Medulla oblongata (tissue), 1 donor: ENCODE results near the gene NUP214.

Experiments
- DNase-seq: peaks from one replicate; pipeline ENCODE4 v3.0.0-alpha.2; 2015; ENCODE audit errors: extremely low spot score

The NUP214 gene

DNA sequence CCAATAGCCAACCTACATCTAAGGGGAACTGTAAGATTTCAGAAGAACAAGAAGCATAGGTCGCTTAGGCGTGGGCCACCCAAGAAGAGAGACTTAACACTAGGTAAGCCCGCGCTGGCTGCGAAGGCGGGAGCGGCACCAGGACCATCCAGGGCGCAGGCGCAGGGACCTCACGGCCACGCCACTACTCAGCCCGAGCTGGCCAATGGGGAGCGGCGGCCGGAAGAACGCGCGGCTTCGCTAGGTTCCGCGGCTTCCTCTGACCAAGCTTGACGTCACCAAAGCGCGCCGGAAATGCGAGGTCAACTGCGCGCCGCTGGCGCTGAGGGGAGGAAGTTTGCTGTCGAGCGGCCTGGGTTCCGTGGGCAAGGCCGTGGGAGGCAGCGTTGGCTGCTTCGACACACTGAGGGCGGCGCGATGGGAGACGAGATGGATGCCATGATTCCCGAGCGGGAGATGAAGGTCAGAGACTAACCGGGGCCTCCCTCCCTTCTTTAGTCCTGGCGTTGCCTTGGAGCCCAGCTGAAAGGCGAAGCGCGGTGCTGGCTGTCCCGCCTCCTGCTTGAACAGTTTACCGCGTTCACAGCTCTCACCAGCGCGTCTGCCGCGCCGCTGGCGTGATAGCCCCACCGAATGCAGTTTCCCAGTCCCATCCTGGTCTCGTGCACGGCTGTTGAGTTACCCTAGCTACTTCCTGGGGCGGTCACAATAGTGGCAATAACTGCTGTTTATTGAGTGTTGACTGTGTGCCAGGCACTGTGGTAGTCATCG lies at the start of gene NUP214:
TSS of gene NUP214 (plus strand) at position 299 of the 771 bp plus-strand sequence. CDS start at position 418, 119 bp downstream.
- DNase-seq, result peak; percentile 99

DNA sequence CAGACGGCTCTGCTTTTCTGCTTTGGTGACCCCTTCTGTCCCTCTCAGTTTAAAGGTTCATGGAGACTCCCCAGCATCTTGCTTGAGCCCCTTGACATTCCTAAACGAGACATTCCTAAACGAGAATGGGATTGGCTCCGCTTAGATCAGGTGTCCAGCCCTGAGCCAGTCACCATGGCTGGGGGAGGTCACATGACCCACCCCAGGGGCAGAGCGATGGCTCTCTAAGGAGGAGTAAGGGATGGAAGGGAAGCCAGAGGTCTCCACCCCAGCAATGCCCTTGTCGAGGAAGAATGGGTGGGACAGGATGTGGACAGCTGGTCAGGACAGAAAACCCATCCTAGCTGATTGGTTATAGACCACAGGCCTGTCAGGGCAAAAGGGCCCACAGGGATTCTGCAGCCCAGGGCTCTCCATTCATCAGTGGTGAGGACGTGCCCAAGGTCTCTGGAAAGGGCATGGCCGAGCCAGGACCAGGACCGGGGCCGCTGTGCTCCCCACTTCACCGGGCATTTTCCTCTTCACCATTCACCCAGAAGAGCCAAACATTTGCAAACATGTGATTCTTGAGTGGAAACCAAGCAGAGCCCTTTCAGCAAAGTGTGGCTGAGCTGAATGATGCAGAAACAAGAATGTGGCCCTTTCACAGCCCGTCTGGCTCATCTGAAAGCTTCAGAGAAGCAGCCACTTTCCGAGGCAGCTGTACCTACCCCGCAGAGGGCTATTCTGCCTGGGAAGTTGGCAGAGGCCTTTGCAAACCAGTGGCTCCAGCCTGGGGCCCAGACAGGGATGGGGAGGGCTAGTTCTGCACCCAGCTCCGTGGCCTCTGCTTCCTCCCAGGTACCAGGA lies 48.8 kb upstream of the NUP214 start:
- peak; percentile 63 for DNase-seq

DNA sequence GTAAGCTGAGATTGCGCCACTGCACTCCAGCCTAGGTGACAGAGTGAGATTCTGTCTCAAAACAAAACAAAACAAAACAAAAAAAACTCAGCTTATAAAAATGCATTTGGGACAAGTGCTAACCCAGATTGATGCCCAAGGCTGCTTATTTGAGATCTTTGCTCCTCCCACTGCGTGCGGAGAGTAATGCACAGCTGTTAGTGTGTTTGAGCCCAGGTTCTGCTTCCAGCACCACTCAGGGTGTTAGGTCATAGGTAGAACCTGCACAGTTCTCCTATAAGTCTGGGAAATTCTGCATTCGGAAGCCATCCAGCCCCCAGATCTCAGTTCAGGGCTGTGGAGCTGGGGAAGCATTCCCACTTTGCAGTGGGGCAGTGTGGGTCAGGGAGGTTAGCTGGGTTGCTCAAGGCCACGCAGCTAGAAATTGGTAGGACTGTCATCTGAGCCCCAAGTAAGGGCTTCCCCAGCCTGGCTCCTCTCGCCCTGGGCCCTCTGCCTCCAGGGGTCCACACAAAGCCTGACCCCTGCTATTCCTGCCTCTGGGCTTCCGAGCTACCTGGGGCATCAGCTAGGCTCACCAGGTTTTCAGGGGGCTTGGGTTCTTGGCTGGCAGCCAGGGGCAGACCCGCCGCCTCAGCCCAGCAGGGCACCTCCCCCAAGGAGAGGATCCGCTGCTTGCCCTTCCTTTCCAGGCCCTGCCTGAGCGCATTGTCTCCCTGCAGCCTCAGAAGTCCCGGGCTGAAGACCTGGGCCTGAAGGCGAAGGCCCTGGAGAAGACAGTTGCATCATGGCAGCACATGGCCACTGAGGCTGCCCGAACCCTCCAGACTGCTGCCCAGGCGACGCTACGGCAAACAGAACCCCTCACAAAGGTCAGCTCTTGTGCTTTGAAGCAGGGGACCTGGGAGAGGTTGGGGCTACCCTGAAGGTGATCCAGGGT lies 46.7 kb upstream of the NUP214 start:
- no peak for DNase-seq

DNA sequence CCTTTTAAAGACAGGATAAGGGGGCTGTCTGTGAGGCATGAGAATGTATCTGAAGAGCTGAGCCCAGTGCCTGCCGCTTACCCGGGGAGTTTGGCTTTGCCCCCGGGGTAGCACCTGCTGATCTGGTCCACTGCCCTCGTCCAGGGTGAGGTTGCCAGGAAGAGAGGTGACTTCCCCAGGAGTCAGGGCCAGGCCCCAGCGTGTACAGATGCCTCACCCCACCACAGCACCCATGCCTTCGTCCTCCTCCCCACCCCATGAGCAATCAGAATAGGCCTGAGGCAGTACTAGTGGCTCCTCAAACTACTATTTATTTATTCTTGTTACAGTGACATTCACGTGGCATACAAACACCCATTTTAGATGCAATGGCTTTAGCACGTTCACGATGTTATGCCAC lies 44.8 kb upstream of the NUP214 start:
- DNase-seq, result no peak

DNA sequence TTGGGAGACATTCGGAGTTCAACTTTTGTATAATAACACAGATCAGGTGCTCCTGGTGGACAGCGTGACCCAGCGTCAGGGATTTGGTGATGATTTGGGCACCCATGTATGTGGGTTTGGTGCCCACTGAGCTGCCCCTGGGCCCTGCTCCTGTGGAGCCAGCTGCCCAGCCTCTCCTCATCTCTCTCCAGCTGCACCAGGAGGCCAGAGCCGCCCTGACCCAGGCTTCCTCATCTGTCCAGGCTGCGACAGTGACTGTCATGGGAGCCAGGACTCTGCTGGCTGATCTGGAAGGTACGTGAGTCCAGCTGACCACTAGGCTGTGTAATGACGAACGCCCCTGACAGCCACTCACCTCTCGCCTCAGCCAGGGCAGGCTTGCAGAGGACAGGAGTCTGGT lies 43.5 kb upstream of the NUP214 start:
- DNase-seq, result no peak

DNA sequence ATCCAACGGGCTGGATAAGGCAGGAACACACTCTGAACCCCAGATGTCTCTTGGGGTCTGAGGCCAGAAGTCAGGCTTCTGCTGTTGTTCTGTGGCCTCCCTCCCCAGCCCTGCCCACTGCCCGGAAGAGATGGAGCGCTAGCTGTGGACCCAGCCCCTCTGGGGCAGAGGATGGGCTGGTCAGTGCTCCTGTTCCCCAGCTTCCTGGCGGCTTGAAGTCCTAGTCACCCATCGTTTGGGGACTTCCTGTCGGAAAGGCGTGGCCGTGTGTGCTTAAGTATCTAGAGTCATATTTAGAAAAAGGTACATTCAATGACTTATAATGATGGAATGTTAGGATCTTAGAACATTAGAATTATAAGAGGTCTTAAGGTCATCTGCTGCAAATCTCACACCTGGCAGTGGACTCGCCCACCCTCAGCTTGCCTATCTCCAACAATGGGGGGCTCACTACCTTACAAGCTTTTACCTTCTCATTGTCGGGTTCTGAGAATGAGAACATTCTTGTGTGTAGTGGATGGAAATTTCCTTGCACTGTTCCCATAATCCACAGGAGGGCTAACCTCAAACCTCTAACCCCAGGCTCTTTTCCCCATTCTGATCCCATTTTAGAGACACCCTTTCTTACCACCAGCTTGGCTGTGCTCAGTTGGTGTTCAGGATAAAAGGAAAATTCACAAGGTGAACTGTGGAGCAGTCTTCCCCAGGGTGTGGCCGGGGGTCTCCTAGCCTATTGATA lies 42.4 kb upstream of the NUP214 start:
- no peak for DNase-seq

DNA sequence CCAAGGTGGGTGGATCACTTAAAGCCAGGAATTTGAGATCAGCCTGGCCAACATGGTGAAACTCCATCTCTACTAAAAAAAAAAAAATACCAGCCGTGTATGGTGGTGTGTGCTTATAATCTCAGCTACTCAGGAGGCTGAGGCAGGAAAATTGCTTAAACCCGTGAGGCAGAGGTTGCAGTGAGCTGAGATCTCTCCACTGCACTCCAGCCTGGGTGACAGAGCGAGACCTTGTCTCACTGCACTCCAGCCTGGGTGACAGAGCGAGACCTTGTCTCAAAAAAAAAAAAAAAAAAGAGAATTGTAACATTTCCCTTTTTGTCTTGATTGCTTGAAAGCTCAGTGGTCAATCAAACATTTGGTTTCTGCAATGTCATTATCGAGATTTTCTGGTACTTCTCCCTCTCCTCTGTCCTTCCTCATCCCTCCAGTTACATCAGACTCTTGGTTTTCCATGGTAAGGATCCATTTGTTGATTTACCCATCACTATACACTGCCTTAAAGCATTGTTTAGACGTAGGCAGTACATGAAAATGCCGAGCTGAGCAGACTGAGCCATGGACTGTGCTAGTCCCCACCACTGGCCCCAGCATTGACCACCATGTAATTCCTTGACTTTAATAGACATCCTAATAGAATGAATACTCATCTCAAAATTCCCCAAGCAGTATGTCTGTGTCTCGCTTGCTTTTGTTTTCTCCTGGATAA lies 40.6 kb upstream of the NUP214 start:
- DNase-seq, result no peak

DNA sequence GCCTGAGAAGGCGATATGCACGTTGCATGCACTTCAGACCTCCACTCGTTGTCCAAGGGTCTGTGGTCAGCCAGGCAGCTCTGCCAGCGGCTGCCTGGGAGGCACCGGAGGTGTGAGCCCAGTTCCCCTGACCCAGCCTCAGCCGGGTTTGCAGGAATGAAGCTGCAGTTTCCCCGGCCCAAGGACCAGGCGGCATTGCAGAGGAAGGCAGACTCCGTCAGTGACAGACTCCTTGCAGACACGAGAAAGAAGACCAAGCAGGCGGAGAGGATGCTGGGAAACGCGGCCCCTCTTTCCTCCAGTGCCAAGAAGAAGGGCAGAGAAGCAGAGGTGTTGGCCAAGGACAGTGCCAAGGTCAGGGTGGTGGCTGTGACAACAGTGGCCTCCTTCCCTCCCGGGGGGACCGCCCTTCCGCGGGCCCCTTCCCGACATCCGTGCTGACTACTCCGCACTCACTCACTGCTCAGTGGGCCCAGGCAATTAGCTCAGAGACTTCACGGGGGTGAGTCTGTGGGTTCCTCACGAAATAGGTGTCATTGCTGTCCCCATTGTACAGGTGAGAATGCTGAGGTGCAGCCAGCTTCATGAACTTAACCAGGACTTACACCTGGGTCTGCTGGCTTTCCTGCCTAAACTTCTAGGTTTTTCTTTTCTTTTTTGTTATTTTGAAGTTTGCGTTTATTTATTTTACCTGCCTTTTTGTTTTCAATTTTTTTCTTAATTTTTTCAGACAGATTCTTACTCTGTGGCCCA lies 39.8 kb upstream of the NUP214 start:
- no peak for DNase-seq

DNA sequence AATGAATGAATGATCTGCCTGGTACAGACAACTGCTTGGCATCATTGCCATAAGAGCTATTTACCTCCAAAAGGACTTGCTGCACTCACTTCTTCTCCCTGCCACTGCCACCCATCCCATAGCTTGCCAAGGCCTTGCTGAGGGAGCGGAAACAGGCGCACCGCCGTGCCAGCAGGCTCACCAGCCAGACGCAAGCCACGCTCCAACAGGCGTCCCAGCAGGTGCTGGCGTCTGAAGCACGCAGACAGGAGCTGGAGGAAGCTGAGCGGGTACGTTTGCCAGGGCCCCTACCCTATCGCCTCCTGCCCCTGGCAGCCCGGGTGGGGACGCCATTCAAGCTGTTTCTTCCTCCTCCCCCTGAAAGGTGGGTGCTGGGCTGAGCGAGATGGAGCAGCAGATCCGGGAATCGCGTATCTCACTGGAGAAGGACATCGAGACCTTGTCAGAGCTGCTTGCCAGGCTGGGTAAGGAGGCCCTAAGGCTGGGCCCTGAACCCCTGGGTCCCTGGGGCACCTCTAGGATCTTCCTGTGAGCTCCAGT lies 38.0 kb upstream of the NUP214 start:
- DNase-seq, result no peak

DNA sequence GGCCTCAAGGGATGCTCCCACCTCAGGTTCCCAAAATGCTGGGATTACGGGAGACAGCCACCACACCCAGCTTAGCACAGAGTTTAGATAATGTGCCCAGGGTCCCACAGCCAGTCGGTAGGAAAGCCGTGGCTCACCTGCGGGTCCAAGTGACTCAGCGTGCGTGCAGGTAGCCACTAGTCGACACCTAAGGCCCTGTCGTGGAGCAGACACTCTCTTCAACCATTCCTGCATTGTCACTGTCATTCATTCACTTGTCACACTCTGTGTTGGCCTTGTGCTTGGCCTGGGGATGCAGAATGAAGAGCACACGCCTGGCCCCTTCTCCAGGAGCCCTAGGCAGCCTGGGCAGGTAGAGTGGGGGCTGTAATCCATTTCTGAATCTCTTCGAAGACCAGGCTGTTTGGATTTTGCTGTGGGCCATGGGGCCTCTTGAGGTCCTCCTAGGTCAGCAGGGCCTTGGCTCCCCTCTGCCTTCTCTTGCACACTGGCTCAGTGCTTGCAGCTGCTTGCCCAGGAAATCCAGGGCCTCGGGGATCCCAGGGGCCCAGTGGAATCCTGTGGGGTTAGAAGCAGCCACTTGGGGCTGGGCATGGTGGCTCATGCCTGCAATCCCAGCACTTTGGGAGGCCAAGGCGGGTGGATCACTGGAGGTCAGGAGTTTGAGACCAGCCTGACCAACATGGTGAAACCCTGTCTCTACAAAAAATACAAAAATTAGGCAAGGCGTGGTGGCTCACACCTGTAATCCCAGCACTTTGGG lies 35.2 kb upstream of the NUP214 start:
- DNase-seq, result no peak

DNA sequence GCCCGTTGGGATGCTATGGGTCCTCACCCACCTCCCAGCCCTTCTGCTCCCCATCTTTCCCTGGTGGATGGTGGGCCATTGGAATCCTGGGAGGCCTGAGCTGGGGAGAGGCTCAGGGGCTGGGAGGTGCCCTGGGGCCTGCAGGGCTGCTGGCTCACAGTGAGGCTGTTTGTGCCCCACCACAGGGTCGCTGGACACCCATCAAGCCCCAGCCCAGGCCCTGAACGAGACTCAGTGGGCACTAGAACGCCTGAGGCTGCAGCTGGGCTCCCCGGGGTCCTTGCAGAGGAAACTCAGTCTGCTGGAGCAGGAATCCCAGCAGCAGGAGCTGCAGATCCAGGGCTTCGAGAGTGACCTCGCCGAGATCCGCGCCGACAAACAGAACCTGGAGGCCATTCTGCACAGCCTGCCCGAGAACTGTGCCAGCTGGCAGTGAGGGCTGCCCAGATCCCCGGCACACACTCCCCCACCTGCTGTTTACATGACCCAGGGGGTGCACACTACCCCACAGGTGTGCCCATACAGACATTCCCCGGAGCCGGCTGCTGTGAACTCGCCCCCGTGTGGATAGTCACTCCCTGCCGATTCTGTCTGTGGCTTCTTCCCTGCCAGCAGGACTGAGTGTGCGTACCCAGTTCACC lies 33.9 kb upstream of the NUP214 start:
- no peak for DNase-seq

DNA sequence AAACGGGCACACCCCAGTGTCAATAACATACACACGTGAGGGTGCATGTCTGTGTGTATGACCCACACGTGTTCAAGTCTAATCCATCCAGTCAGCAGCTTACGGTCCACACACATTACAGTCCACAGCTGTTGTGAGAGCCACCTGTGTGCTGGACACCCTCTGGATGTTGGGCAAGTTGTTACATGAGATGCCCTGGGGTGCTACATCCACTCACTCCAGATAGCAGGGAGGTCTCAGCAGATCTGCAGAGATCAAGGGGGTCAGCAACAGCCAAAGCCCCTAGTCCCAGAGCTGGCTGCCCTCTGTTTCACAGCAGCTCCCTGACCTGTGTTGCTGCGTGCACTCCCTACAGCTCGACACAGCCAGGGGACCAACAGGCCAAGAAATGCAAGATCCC lies 33.4 kb upstream of the NUP214 start:
- DNase-seq, result no peak

DNA sequence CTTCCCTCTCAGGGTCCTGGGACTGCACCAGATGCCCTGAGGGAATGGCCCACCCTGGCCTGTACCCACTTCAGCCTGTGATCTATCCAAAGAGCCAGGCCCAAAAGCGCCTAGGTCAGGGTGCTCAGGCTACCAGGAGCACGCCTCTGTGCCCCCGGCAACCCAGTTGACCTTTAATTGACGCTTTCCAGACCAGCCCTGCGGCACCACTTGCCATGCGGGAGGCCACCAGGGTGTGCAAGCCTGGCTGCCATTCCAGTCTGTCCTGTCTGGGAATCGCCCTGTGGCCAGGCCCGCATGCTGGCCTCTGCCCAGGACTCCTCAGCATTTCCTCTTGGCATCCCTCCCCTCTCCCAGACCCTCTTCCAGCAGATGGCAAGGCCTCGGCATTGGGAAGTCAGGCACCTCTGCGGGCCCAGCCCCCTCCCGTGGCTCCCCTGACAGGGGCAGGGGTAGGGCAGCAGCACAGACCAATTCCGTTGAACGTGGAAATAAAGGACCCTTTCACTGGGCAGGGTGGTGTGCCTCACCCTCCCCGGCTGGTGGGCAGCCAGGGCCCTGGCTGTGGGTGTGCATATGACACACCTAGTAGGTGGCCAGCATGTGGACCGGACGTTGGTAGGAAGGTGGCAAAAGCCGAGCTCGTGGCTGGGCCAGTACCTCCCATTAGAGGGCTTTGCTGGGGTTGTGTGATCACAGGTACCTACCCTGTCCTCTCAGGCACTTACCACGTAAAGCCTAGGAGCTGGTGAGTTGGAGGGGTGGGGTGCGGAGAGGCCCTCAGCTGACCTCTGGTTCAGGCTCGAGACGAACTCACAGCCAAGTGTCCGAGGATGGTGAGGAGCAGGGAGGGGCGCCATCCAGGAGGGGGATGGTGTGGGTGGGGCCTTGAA lies 32.6 kb upstream of the NUP214 start:
- no peak for DNase-seq

DNA sequence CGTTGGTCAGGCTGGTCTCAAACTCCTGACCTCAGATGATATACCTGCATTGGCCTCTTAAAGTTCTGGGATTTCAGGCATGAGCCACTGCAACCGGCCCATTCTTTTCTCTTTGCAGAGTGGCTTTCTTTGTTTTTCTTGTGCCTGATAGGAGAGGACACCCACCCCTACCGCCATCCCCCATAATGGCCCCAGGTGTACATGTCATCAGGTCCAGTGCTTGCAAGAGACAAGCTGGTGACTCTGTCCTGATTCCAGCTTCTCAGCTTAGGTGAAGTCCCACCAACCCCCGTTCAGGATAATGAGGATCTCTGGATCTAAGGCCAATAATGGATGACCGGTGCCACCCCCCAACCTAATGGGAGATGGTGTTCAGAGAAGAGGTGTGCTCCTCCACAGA lies 31.4 kb upstream of the NUP214 start:
- DNase-seq, result no peak

DNA sequence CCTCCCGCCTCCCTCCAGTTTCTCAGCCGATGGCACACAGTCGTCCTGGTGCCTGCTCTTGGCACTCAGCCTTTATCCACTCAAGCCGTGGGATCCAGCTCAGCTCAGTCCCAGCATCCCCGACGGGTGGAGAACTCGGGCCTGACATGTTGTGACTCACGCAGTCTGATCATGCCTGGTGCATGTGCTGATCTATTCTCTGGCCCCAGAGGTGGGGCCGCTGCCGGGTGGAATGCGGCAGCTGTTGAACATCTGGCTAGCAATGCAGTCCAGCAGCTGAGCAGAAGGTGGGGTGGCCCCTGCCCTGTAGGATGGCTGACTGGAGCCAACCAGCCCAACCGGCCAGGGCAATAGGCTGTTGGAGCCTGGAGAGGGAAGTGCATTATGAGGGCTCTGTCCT lies 30.8 kb upstream of the NUP214 start:
- DNase-seq, result no peak

DNA sequence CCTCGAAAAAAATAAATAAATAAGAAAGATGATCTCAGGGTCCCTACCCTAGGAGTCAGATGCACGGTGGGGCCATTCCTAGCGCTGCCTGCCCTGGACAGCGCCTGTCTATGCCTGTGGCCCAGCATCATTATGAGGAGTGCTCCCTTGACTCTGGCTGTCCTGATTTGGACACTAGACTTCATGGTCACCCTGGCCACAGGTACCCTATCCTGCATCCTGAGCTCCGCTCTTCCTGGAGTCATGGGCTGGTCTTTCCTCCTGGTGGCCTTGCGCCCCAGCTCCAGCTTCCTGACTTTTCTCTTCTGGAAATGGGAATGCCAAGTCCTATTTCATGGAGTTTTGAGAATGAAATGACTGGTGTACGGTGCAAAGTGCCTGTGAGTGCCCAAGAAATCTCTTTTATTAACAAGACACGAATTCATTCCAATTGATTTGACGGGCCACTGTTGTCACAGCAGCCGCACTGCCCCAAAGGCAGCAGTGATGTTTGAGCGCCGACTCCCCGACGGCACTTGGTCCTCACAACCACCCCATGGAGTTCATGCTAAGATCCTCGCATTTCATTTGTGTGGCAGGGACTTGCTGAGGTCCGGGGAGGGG lies 29.6 kb upstream of the NUP214 start:
- DNase-seq, result peak; percentile 10
